HS-27A (cell line): ENCODE measurements around the gene BRICD5.

Experiments used
- DNase-seq: peaks from one replicate; pipeline ENCODE4 v3.0.0-alpha.2; 2012; ENCODE audit warnings: low read depth, missing footprints

BRICD5 gene

DNA sequence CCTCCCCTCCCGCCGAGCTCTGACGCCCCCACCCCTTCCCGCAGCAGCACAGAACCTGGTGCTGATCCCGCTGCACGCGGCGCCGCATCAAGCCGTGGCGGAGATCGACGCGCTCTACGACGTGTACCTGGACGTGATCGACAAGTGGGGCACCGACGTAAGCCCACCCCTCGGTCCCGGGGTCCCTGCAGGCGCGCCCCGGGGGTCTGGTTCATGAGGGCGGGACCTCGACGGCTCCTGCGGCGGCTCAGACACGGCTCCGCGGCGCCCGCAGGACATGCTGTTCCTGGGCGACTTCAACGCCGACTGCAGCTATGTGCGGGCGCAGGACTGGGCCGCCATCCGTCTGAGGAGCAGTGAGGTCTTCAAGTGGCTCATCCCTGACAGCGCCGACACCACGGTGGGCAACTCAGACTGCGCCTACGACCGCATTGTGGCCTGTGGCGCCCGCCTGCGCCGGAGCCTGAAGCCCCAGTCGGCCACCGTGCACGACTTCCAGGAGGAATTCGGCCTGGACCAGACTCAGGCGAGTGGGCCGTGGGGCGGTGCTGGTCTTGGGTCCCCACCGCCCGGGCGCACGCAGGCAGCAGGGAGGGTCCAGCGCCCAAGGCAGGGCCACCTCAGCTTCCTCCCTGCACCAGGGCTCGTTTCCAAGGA, 27.0 kb upstream of the BRICD5 start:
- no peak for DNase-seq

DNA sequence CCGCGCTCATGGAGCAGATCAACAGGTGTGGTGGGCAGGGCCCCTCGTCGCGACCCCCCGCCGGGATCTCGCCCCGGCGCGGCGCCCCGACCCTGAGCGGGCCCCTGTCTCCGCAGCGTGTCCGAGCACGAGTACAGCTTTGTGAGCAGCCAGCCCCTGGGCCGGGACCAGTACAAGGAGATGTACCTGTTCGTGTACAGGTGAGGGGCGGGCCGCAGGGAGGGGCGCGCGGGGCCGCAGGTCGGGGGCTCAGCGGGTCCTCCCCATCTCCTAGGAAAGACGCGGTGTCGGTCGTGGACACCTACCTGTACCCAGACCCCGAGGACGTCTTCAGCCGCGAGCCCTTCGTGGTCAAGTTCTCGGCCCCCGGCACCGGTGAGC, 26.4 kb upstream of the BRICD5 start:
- no peak for DNase-seq

DNA sequence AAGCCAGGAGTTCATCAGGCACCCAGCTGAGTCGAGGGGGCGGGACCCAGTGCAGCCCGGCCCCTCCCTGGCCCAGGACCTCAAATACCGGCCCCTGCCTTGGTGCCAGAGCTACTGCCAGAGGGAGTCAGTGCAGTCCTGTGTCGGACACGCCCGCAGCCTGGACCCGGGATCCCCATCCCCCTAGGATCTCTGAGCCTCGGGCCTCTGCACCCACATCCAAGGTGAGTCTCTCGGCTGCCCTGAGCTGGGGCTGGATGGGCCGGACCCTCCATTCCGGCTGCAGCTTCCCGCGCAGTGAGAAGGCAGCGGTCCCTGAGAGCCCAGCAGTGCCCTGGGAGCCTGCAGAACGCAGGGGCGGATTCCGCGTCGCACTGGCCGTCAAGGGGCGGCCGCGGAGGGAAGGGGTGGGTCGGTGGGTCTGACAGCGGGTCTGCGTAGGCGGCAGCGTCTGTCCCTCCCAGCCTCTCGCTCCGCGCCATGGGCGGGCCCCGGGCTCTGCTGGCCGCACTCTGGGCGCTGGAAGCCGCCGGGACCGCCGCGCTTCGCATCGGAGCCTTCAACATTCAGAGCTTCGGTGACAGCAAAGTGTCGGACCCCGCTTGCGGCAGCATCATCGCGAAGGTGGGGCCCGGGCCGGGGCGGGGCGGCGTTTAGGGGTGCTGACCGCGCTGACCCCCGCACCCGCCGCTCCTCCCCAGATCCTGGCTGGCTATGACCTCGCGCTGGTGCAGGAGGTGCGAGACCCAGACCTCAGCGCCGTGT, 25.9 kb upstream of the BRICD5 start, which contains the start of gene DNASE1L2:
TSS of gene DNASE1L2 (plus strand) at position 108 of the 765 bp plus-strand sequence. CDS start at position 481, 373 bp downstream.
- no peak for DNase-seq

DNA sequence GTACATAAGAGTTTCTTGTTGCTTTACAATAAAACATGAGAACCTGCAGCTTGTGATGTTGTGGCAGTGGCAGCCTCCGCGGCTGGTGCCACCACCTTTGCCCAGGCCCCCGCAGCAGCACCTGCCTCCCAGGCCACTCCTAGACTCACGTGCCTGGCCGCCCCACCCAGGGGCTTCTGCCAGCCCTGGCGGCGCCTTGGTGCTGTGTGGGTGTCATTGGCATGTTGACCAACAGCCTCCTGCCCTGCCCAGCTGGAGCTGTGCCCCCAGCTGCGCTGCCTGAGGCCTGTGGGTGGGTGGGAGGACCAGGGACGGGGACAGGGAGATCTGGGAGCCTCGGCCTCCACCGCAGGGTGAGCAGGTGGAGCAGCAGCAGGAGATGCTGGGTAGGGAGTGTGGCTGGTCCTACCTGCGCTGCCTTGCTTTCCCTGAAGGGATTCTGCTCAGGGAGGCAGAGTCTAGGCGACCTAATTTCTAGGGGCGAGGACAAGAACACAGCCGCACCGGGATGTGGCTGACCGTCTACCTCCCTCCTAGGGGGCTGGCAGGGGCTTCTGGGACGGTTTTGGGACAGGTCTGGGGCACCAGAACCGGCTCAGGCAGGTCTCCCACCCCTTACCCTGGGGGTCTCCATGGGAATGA, 25.2 kb upstream of the BRICD5 start:
- no peak for DNase-seq

DNA sequence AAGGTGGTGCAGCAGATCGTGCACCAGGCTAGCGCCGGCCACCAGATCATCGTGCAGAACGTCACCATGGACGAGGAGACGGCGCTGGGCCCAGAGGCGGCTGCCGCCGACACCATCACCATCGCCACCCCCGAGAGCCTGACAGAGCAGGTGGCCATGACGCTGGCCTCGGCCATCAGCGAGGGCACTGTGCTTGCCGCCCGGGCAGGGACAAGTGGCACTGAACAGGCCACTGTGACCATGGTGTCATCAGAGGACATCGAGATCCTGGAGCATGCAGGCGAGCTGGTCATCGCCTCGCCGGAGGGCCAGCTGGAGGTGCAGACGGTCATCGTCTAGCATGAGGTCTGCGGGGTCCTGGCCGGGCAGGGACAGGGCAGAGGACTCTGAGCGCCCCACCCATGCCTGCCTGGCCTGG, 24.6 kb upstream of the BRICD5 start:
- no peak for DNase-seq

DNA sequence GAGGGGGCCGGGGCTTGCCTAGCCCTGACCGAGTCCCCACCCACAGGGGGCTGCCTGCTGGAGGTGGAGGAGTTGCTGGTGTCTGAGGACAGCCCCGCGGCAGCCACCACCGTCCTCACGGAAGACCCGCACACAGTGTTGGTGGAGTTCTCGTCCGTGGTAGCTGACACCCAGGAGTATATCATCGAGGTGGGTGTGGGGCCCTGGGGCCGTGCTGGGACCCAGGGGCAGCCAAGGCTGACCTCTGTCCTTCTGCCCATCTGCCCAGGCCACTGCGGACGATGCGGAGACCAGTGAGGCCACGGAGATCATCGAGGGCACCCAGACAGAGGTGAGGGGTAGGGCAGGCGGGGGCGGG, 24.1 kb upstream of the BRICD5 start:
- DNase-seq = no peak

DNA sequence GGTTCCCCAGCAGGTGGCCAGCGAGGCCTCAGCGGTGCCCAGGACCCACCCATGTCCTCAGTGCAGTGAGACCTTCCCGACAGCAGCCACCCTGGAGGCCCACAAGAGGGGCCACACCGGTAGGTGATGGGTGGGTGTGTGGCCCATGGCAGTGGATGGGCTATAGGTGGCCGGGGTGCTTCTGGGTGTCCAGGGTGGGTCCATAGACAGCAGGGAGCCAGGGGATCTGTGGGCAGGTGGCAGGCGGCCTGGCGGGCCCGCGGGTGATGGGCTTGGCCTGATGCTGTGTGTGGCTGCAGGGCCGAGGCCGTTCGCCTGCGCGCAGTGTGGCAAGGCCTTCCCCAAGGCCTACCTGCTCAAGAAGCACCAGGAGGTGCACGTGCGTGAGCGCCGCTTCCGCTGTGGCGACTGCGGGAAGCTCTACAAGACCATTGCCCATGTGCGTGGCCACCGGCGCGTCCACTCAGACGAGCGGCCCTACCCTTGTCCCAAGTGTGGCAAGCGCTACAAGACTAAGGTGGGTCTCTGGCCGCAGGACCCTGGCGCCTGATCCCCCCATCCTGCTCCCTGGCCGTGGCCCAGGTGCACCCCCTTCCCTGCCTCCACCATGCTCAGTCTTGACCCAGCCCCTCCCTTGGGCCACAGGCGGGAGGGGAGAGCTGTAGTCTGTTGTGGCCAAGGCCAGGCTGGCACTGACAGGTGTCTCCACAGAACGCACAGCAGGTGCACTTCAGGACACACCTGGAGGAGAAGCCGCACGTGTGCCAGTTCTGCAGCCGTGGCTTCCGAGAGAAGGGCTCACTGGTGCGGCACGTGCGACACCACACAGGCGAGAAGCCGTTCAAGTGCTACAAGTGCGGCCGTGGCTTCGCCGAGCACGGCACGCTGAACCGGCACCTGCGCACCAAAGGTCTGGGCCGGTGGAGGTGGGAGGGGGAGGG, 23.5 kb upstream of the BRICD5 start:
- no peak for DNase-seq

DNA sequence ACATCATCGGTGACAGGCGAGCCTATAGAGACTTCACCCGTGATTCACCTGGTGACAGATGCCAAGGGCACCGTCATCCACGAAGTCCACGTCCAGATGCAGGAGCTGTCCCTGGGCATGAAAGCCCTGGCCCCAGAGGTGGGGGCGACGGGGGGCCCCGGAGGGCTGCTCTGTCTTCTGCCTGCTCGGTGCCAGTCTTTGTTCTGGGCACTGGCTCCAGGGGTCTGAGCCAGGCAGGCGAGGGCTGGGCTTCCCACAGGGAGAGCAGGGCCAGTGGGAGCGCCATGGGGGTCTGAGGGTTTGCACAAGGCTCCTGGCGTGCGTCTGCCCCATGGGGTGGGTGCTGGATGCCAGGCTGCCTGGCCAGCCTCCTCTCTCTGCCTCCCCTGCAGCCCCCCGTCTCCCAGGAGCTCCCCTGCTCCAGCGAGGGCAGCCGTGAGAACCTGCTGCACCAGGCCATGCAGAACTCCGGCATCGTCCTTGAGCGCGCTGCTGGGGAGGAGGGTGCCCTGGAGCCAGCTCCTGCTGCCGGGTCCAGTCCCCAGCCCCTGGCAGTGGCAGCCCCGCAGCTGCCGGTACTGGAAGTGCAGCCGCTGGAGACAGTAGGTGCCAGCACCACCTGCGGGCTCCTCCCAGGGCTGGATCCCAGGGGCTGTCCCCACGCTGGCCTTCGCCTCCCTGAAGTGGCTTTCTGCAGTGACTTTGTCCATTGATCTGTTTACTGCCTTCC, 22.5 kb upstream of the BRICD5 start:
- DNase-seq = no peak

DNA sequence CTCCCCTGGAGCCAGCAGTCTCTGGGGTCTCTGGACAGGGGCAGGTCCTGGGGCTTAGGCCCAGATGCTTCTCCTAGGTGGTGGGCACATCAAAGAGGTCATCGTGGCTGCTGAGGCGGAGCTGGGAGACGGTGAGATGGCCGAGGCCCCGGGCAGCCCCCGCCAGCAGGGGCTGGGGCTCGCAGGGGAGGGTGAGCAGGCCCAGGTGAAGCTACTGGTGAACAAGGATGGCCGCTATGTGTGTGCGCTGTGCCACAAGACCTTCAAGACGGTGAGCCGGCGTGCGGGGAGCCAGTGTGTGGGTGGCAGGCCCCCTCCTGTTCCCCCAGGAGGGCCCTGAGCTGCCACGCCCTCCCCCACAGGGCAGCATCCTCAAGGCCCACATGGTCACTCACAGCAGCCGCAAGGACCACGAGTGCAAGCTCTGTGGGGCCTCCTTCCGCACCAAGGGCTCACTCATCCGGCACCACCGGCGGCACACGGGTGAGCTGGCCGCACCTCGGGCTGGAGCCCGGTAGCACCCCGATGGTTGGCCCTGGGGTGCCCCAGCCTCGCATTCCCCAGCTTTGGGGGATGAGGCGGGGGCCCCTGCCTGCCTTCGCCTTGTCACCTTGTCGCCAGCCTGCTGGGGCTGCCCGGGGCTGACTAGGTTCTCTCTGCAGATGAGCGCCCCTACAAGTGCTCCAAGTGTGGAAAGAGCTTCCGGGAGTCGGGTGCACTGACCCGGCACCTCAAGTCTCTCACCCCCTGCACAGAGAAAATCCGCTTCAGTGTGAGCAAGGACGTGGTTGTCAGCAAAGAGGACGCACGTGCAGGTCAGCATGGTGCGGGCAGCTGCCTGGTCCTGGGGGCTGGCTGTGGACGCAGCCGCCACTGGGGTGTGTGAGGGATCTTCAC, 21.7 kb upstream of the BRICD5 start:
- no peak for DNase-seq

DNA sequence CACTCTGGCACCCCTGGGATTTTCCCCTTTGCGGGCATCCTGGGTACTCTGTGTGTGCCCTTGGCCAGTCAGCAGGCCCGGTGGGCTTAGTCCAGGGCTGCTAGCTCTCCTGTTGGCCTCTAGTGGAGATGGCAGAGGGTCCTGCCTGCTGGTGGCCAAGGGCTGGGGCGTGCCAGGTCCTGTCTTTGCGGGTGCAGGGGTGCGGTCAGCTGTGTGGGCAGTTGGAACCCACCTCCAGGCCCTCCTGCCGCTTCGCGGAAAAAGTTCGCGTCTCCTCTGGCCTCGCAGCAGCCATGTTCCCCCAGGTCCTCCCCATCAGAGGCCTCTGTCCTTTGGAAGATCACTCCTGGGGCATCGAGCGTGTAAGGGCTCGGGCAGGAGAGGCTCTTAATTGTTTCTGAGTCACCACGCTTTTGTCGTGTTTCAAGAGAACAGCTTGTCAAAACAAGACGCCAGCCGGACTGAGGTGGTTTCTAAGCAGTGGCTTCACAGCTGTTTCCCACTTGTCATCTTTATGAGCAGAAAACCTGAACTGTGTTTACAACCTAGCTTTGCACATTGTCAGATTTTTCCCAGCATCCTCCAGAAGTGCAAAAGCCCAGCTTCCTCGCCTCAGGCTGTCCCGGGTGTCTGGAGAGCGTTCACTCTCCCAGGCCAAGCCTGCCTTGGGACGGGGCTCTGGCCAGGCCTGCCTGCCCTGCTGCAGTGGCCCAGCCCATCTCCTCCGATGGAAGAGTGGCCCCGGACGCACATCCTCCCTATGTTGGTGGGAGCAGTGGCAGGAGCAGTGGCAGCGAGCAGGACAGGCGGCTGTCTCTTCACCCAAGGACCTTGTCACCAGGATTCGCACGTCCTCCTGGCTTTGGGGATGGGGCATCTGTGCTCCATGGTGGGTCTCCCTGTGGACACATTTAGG, 20.6 kb upstream of the BRICD5 start:
- DNase-seq = no peak

DNA sequence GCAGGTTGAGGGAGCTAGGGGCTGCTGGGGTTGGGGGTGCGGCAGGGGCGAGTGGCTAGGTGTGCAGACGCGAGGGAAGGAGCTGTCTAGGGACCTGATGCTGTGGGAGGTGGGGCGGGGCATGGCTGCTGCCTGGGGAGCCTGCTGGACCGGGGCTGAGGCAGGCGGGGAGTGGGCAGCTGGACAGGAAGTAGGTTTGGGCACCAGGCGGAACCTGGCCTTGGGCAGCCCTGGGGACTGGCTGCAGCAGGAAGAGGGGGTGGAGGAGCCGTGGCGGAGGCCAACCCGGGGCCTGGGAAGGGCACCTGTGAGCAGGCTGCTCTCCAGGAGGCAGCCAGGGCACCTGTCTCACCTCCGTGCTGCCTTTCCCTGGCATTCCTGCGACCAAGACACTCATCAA, 19.7 kb upstream of the BRICD5 start:
- no peak for DNase-seq

DNA sequence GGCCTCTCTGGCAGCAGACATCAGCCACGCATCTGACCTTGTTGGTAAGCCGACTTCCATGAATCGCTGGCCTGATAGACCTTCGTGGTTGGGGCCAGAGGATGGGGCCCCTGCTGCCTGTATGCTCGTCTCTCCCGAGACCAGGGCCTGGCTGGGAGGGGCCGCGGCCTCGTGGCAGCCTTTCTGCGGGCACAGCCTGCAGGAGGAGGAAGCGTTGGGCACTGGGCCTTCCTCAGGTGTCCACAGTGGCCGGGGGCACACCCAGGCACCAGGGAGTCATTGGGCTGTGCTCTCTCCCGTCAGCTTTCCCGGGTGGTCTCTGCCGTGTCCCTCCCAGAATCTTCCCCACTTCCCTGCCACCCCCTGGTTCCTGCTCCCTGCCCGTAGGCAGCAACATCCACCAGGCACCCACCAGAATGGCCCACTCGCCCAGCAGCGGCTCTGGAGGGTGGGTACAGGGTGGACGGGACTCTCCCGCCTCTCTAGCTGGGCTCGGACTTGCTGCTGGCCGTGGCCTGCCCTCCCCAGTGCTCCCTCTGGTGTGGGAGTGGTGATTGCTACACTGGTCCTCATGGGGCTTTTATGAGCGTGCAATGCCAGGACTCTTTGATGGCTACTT, 19.1 kb upstream of the BRICD5 start:
- no peak for DNase-seq

DNA sequence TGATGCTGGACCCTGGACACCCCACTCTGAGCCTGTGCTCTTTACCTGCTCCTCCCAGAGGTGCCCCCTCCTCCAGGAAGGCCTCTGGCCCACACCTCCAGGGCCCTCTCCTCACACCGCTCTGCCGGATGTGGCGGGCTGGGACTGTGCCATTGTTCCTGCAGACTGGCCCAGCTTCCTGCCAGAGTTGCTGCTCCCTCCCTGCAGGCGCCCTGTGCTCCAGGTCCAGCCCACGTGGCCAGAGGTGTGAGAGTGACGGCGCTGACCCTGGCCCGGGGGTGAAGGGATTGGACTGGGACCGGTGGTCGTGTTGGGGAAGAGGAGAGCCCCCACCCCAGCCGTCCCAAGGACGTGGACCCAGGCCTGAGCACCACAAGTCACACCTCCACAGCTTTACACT, 18.4 kb upstream of the BRICD5 start:
- DNase-seq = no peak

DNA sequence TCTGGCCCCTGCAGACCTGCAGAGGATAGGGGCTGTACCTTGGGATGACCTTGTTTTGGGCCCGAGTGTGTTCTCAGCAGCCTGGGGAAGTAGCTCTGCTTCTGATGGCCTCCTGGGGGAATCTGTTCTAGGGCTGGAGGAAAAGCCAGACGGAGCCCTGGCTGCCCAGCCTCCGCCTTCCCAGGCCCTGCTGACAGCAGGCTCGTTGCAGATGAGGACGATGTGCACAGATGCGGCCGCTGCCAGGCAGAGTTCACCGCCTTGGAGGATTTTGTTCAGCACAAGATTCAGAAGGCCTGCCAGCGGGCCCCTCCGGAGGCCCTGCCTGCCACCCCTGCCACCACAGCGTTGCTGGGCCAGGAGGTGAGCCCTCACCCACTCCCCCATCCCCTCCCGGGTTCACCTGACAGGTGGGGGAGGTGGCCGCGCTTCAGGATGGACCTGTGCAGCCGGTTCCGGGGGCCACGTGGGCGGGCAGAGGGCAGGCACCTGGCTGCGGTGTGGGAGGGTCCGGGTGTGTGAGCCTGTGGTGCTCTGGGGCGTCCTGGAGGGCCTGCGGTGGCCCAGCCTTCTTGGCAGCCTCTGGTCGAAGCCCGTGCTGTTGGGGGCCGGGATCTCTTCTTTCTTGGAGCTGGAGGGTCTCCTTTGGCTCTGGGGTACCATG, 17.6 kb upstream of the BRICD5 start:
- DNase-seq = no peak

DNA sequence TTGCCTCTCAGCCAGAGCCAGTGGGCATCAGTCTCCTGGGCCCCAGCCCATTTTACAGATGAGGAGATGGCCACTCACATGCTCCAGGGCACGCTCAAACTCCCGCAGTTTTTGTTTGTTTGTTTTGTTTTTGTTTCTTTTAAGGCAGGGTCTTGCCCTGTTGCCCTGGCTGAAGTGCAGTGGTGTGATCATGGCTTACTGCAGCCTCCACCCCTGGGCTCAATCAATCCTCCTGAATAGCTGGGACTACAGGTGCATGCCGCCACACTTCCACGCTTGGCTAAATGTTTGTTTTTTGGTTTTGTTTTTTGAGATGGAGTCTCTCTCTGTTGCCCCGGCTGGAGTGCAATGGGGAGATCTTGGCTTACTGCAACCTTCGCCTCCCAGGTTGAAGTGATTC, 16.3 kb upstream of the BRICD5 start:
- DNase-seq = no peak

DNA sequence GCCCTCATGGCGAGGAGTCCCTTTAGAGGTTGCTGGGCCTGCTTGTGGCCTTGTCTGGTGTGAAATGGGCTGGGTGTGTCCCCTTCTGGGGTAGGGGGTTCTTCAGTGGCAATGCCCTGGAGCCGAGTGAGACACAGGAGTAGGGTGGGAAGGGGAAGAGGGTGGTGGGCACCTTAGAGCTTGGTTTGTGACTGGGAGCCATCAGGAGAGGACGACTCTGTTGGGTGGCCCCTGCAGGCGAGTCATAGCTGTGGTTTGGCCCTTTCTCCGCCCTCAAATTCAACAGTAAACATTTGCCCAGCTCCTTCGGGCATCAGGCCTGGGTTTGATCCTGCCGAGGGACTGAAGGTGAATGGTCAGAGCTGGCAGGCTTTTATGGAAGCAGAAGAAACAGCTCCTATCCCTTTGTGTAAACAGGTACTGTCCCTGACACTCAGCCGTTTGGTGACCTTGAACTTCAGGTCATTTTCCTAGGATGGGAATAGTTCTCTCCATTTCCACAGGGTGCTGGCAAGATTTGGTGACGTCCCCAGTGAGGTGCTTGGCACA, 15.7 kb upstream of the BRICD5 start:
- no peak for DNase-seq

DNA sequence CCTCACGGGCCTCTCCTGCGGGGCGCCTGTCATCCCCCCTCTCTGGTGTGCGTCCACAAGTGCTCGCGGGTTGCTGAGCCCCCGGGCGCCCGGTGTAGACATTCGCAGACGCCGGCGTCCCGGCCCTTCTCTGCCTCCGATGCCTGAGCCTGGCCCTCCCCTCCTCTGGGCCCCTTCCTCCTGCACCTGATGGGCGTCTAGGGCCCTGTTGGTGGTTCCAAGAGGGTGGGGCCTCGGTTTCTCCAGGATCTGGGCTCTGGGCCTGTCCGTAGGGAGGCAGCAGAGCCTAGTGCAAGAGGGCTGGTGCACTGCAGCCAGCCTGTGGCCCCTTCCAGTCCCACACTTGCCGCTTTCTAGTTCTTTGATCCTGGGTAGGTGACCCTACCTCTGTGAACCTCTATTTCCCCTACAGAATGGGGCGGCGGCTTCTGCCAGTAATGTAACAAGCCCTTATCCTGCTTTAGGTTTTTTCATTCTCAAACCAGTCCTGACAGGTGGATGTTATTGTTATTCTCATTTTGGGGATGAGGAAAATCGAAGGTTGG, 13.4 kb upstream of the BRICD5 start:
- DNase-seq = no peak
